ENCODE results near the gene CRABP2.

DNA sequence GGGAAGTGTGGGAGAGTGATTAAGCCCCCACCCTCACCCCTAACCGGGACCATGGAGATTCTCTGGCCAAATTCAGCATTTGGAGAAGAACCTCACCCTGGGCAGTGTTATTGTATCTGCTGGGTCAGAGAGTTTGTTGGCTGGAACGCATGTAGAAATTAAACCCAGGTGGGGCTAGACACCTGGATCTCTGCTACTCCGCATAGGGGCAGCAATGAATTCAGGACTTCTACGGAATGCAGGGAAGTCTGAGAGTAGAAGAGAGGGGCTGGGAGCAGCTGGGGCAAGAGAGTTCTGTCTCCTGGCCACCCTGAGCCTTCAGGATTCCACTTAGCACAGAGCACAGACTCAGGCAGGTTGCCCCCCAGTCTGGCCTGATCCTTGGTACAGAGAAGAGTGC is 3.6 kb upstream of the CRABP2 start:
- TF ChIP-seq EZH2 (IDR thresholded peaks at IDR 0.05; ENCODE audit: borderline replicate concordance, low read depth, low read length, poor library complexity, severe bottlenecking), result no peak
- TF ChIP-seq, protein P1, sequence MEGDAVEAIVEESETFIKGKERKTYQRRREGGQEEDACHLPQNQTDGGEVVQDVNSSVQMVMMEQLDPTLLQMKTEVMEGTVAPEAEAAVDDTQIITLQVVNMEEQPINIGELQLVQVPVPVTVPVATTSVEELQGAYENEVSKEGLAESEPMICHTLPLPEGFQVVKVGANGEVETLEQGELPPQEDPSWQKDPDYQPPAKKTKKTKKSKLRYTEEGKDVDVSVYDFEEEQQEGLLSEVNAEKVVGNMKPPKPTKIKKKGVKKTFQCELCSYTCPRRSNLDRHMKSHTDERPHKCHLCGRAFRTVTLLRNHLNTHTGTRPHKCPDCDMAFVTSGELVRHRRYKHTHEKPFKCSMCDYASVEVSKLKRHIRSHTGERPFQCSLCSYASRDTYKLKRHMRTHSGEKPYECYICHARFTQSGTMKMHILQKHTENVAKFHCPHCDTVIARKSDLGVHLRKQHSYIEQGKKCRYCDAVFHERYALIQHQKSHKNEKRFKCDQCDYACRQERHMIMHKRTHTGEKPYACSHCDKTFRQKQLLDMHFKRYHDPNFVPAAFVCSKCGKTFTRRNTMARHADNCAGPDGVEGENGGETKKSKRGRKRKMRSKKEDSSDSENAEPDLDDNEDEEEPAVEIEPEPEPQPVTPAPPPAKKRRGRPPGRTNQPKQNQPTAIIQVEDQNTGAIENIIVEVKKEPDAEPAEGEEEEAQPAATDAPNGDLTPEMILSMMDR (conservative IDR thresholded peaks at IDR 0.05; ENCODE audit: low read depth, low read length), result no peak

Measured in A673 (cell line).